Astrocyte (in vitro differentiated cells and primary cell): ENCODE data around the gene PHC2.

Experiments
- EZH2 ChIP-seq: IDR thresholded peaks from 2 replicates; pipeline ENCODE4 v1.6.1; 2012; ENCODE audit warnings: mild to moderate bottlenecking, low read length, inconsistent platforms; ENCODE audit not compliant: insufficient read depth
- TF ChIP-seq, protein P1 (sequence below): IDR thresholded peaks from 2 replicates; pipeline ENCODE4 v1.5.1; 2011; ENCODE audit warnings: low read depth, mild to moderate bottlenecking, inconsistent platforms, low read length, moderate library complexity; ENCODE audit not compliant: insufficient read depth

GRCh38 chr1:33402206-33402605 lies 28.7 kb downstream of the PHC2 start:
- TF ChIP-seq EZH2, result no peak
- TF ChIP-seq, protein P1, sequence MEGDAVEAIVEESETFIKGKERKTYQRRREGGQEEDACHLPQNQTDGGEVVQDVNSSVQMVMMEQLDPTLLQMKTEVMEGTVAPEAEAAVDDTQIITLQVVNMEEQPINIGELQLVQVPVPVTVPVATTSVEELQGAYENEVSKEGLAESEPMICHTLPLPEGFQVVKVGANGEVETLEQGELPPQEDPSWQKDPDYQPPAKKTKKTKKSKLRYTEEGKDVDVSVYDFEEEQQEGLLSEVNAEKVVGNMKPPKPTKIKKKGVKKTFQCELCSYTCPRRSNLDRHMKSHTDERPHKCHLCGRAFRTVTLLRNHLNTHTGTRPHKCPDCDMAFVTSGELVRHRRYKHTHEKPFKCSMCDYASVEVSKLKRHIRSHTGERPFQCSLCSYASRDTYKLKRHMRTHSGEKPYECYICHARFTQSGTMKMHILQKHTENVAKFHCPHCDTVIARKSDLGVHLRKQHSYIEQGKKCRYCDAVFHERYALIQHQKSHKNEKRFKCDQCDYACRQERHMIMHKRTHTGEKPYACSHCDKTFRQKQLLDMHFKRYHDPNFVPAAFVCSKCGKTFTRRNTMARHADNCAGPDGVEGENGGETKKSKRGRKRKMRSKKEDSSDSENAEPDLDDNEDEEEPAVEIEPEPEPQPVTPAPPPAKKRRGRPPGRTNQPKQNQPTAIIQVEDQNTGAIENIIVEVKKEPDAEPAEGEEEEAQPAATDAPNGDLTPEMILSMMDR, result no peak
